Thyroid gland (tissue), 4 donors: ENCODE data around the gene AKNA. TPM values are rescaled to one million over a fixed set of nuclear protein-coding genes. Genes with fewer than 3 reads are reported as not detected.

Source experiments
- DNase-seq, 2 donors: peaks; one replicate each; pipeline ENCODE4 v3.0.0-alpha.2; 2019
- H3K27ac ChIP-seq, 3 donors: fragments of 200-600 bp; sonication (generic); 1 replicate in 2 of 3; 2 replicates in 1 of 3; pipeline ENCODE4 v1.5.1; 2016 to 2019; ENCODE audit warnings: mild to moderate bottlenecking in 1 of 3, moderate library complexity in 1 of 3
- H3K27me3 ChIP-seq: fragments of 200-600 bp; sonication (generic); one replicate; pipeline ENCODE4 v1.5.1; 2019
- H3K36me3 ChIP-seq, 2 donors: fragments of 200-600 bp; sonication (generic); one replicate each; pipeline ENCODE4 v1.5.1; 2016 to 2019
- H3K4me1 ChIP-seq, 2 donors: fragments of 200-600 bp; sonication (generic); one replicate each; pipeline ENCODE4 v1.5.1; 2017 to 2019
- H3K4me3 ChIP-seq, 3 donors: fragments of 200-600 bp; sonication (generic); replicated peaks in 1 of 3; 1 replicate in 2 of 3; 2 replicates in 1 of 3; pipeline ENCODE4 v1.5.1; 2016; ENCODE audit warnings: mild to moderate bottlenecking in 1 of 3
- H3K9me3 ChIP-seq: fragments of 200-600 bp; sonication (generic); one replicate; pipeline ENCODE4 v1.5.1; 2017
- POLR2A ChIP-seq, 2 donors: fragments of 450-650 bp; IDR thresholded peaks; one replicate each; pipeline ENCODE4 v1.6.1; 2017; ENCODE audit warnings: antibody characterized with exemption in 2 of 2, mild to moderate bottlenecking in 2 of 2, moderate library complexity in 1 of 2
- WGBS, 2 donors: methylation state at CpG; one replicate each; pipeline ENCODE4 v1.1.5; 2017; 5-methylcytosine and 5-hydroxymethylcytosine counted together
- intact Hi-C: fragments of 100-400 bp; cut with DNase I; formaldehyde crosslinking; loops from one replicate; pipeline ENCODE4 v1.15.1; 2023
- total RNA-seq, 4 donors: library from RNA; depleted of rRNA; stranded (reverse); fragments of >200 nt; gene quantifications; one replicate each; pipeline ENCODE4 v1.2.3, GENCODE V29; 2016
- TF ChIP-seq, protein P1 (sequence below), 6 experiments: fragments of 200-600 bp in 3 of 6; fragments of 450-650 bp in 3 of 6; sonication (generic) in 3 of 6; IDR thresholded peaks; one replicate each; pipeline ENCODE4 v1.5.1; 2016 to 2019; ENCODE audit warnings: antibody characterized with exemption in 6 of 6, mild to moderate bottlenecking in 2 of 6, inconsistent platforms in 1 of 6, moderate library complexity in 1 of 6

Gene AKNA
- total RNA-seq, 4 donors from 2014 or later = 10.0 to 17.0 (median 12.5) TPM

DNA sequence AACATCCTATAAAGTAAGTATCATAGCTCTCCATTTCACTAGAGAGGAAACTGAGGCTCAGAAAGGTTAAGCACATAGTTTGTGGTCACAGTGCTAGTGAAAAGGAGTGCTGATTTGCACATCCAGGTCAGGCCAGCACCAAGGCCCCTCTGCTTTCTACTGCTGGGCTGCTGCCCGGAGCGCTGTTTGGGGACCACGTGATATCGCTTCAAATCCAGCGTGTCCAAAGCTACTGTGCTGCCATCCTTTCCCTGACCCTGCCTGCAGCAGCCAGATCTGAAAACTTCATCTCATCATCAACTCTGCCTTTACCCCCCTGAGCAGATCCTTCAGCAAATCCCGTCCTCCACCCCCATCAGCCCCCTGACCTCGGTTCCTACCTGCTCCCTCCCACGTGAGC, 40.7 kb upstream of the AKNA start:
- TF ChIP-seq, protein P1, sequence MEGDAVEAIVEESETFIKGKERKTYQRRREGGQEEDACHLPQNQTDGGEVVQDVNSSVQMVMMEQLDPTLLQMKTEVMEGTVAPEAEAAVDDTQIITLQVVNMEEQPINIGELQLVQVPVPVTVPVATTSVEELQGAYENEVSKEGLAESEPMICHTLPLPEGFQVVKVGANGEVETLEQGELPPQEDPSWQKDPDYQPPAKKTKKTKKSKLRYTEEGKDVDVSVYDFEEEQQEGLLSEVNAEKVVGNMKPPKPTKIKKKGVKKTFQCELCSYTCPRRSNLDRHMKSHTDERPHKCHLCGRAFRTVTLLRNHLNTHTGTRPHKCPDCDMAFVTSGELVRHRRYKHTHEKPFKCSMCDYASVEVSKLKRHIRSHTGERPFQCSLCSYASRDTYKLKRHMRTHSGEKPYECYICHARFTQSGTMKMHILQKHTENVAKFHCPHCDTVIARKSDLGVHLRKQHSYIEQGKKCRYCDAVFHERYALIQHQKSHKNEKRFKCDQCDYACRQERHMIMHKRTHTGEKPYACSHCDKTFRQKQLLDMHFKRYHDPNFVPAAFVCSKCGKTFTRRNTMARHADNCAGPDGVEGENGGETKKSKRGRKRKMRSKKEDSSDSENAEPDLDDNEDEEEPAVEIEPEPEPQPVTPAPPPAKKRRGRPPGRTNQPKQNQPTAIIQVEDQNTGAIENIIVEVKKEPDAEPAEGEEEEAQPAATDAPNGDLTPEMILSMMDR (IDR thresholded peaks at IDR 0.05) = no peak
- TF ChIP-seq POLR2A (IDR thresholded peaks at IDR 0.05) = no peak
- Histone ChIP-seq H3K27ac (no peak overlapping the region), H3K4me3 (no peak overlapping the region), H3K36me3 (no peaks in the 10 kb centered on the region), H3K9me3 (no peaks in the 10 kb centered on the region), H3K27me3 (no peaks in the 10 kb centered on the region), H3K4me1 (no peaks in the 10 kb centered on the region)
- intact Hi-C loops = no loop called here
- DNase-seq = no peak
- 93 to 95% methylated on average over 8 of the region's 8 CpGs for WGBS, 2 donors

DNA sequence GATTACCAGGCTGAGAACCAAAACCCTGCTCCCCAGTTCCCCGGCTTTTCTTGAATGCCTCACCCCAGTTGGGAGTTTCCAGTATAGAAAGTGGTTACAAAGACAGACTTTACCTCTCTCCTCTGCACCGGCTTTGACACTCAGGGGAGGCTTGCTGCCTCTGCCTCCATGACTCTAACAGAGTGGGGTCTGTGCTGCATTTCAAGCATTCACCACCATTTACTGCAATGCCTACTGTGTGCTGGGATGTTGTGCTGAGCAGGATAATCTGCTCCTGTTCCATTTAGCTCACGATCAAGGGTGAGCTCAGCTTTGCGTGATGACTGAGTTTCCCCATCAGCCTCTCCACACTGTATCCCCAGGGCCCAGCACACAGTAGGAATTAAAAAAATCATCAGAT, 39.9 kb upstream of the AKNA start:
- no peaks in the 10 kb centered on the region for H3K36me3 ChIP-seq
- intact Hi-C loops = no loop called here
- H3K4me1 ChIP-seq = no peaks in the 10 kb centered on the region
- 88 to 91% methylated on average over 4 of the region's 4 CpGs for WGBS, 2 donors
- no peak overlapping the region for H3K27ac ChIP-seq
- H3K4me3 ChIP-seq = no peak overlapping the region
- H3K9me3 ChIP-seq = no peaks in the 10 kb centered on the region
- DNase-seq = no peak
- TF ChIP-seq, protein P1 (IDR thresholded peaks at IDR 0.05) = no peak
- no peak for TF ChIP-seq POLR2A (IDR thresholded peaks at IDR 0.05)
- no peaks in the 10 kb centered on the region for H3K27me3 ChIP-seq

DNA sequence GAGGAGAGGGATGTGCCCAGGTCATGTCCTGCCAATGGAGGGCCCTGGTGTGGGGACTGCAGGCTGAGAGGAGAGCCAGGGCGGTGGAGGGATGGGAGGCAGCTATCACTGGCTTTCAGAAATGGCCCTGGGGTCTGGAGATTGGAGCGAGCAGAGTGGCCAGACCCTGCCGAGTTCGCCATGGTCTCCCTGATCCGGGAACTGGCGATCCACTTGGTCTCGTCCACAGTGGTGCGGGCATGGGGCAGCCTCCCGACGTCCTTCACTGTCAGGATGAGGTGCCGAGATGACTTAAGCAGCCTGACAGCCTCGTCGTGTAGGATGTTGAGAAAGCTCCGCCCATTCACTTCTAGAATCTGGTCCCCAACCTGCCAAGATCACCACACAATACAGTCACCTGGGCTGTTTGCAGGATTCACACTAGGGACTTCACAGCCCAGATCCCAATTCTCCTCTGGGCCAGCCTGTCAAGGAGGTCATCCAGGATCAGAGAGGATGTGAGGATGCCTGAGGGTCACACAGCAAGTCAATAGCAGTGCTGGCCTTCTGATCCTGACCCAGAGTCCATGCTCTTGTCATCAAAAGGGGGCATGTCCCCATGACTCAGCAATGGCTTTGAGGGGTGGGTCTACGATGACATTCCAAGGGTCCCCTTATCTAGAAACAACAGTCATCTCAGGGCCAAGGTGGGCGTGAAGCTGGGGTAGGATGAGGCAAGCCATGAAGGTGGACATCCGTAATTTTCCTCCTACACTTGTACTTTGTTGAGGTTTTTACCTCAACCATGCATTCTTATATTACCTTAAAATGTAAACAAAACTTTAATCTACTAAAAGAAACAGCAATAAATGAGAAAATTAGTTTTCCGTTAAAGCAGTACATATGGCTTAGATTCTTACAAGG, 38.5 kb upstream of the AKNA start:
- Histone ChIP-seq H3K36me3 (no peaks in the 10 kb centered on the region), H3K27ac (no peak overlapping the region), H3K27me3 (no peaks in the 10 kb centered on the region), H3K4me3 (no peak overlapping the region), H3K9me3 (no peaks in the 10 kb centered on the region), H3K4me1 (no peaks in the 10 kb centered on the region)
- TF ChIP-seq POLR2A (IDR thresholded peaks at IDR 0.05) = no peak
- TF ChIP-seq, protein P1 (IDR thresholded peaks at IDR 0.05) = no peak
- 85 to 89% methylated on average over 18 of the region's 18 CpGs for WGBS, 2 donors
- intact Hi-C loops = no loop called here
- no peak for DNase-seq

DNA sequence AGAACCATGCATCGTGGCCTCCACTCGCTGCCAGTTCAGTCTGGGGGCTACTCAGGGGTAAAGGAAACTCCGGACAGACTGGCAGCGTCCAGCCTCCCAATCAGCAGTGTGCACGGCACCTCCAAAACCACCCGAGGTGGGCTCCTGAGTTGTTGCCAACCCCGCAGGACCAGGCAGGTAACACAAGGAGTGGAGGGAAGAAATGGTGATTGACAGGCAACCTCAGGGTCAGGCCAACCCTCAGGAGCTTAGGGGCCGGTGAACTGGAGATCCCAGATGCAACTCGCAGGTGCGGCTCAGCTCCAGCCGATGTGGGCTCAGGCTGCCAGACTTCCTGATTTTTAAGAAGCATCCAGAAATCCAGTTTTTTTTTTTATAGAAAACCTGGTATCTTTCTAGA, 37.3 kb upstream of the AKNA start:
- no peak for DNase-seq
- TF ChIP-seq POLR2A (IDR thresholded peaks at IDR 0.05) = no peak
- TF ChIP-seq, protein P1 (IDR thresholded peaks at IDR 0.05) = no peak
- Histone ChIP-seq H3K27me3 (no peaks in the 10 kb centered on the region), H3K36me3 (no peaks in the 10 kb centered on the region), H3K4me1 (no peaks in the 10 kb centered on the region), H3K9me3 (no peaks in the 10 kb centered on the region), H3K4me3 (no peak overlapping the region), H3K27ac (no peak overlapping the region)
- intact Hi-C loops = no loop called here
- 84 to 94% methylated on average over 11 of the region's 11 CpGs for whole genome bisulfite sequencing, 2 donors

DNA sequence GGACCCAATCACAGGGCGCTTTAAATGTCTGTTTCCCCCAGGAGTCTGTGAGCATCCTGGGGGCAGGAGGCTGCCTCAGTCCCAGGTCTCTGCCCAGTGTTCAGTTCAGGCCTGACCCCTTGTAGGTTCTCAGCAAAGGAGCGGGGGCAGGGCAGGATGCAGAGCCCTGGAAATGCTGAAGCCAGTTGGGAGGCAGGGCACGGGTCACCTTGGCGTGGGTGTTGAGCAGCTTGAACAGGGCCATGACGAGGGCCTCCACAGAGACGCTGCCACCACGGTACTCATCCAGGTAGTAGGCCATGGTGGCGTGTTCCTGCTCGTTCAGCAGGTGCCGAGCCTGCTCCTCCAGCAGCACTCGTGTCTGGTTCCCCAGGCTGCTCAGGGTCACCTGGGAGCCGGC, 36.3 kb upstream of the AKNA start:
- Histone ChIP-seq H3K27ac (no peak overlapping the region), H3K27me3 (no peaks in the 10 kb centered on the region), H3K4me3 (no peak overlapping the region), H3K4me1 (no peaks in the 10 kb centered on the region), H3K9me3 (no peaks in the 10 kb centered on the region), H3K36me3 (no peaks in the 10 kb centered on the region)
- TF ChIP-seq, protein P1 (IDR thresholded peaks at IDR 0.05) = no peak
- no peak for TF ChIP-seq POLR2A (IDR thresholded peaks at IDR 0.05)
- intact Hi-C loops = no loop called here
- no peak for DNase-seq
- 78 to 82% methylated on average over 10 to 12 of the region's 12 CpGs for WGBS, 2 donors
